Activated CD4-positive, alpha-beta T cell treated with anti-CD3 and anti-CD28 coated beads for 36 hours (primary cell): ENCODE data around the gene CYP19A1. TPM values are rescaled to one million over a fixed set of nuclear protein-coding genes. Genes with fewer than 3 reads are reported as not detected.
"Not testable (repeated sequence)": the region's sequence is repeated elsewhere in the genome, so short reads cannot be mapped to it uniquely, and the experiment has no call there.

Experiments
- ATAC-seq: fragments of 200-7000 bp; cut with Tn5 transposase; one replicate; pipeline ENCODE4 v1.10.0; 2021; ENCODE audit warnings: mild to moderate bottlenecking, moderate library complexity
- CTCF ChIA-PET: fragments of 350-600 bp; sonication (Branson Sonifier 250); formaldehyde crosslinking; loops from one replicate; lab custom pipeline; 2021; ENCODE audit warnings: antibody characterized with exemption; lab: Charles Lee
- POLR2A ChIA-PET: fragments of 350-600 bp; sonication (Branson Sonifier 250); formaldehyde crosslinking; loops from one replicate; lab custom pipeline; 2021; ENCODE audit warnings: antibody characterized with exemption, inconsistent platforms; lab: Charles Lee
- DNase-seq: peaks from one replicate; pipeline ENCODE4 v3.0.0-alpha.2; 2020
- H3K27ac Mint-ChIP-seq: one replicate; pipeline ENCODE4 v1.8.0; 2021; ENCODE audit warnings: mixed read lengths
- H3K27me3 Mint-ChIP-seq: one replicate; pipeline ENCODE4 v1.8.0; 2021; ENCODE audit warnings: mixed read lengths
- H3K36me3 Mint-ChIP-seq: one replicate; pipeline ENCODE4 v1.8.0; 2021; ENCODE audit warnings: low read depth, mixed read lengths
- H3K4me1 Mint-ChIP-seq: one replicate; pipeline ENCODE4 v1.8.0; 2021; ENCODE audit warnings: mixed read lengths
- H3K4me3 Mint-ChIP-seq: one replicate; pipeline ENCODE4 v1.8.0; 2021; ENCODE audit warnings: mild to moderate bottlenecking, moderate library complexity, mixed read lengths
- H3K9me3 Mint-ChIP-seq: one replicate; pipeline ENCODE4 v1.8.0; 2021; ENCODE audit warnings: low read depth, mixed read lengths
- intact Hi-C, 2 experiments: fragments of 100-400 bp; cut with DNase I in 1 of 2; cut with micrococcal nuclease in 1 of 2; formaldehyde crosslinking; loops; one replicate each; pipeline versions ENCODE4 v1.14.2 to v1.15.1; 2022 to 2024; cut with DNase I, micrococcal nuclease
- total RNA-seq, 2 experiments: library from RNA; stranded (reverse); gene quantifications; one replicate each; pipeline ENCODE4 v1.2.3, GENCODE V29; 2021

The CYP19A1 gene
- total RNA-seq, 2 experiments from 2014 or later = not detected

- CTCF ChIA-PET = interaction anchor here (0.6 to 2.4 kb wide), 2 partner anchors 8 to 126 kb away, joined by 3 to 5 read pairs; no protein-coding TSS in a partner anchor
Measured at GRCh38 chr15:51288143-51289065, 50.0 kb downstream of the CYP19A1 start.

GRCh38 chr15:51286816-51287215 is 51.6 kb downstream of the CYP19A1 start:
- H3K9me3 Mint-ChIP-seq = no peaks in the 10 kb centered on the region
- H3K4me3 Mint-ChIP-seq = no peak overlapping the region
- POLR2A ChIA-PET = no interaction called here
- ATAC-seq (no peak), DNase-seq (peak; percentile 12)
- H3K4me1 Mint-ChIP-seq = no peaks in the 10 kb centered on the region
- no peaks in the 10 kb centered on the region for H3K36me3 Mint-ChIP-seq
- peaks cover 2% of the 10 kb centered on the region for H3K27me3 Mint-ChIP-seq
- CTCF ChIA-PET = no interaction called here
- intact Hi-C loops = loop anchor here in 1 of 2 experiments (10.0 kb wide), 2 partner anchors 62 to 208 kb away; no protein-coding TSS in a partner anchor
- H3K27ac Mint-ChIP-seq = no peak overlapping the region

More at GRCh38 chr15:51288143-51289065, 50.0 kb downstream of the CYP19A1 start:
- Mint-ChIP-seq H3K27me3 (no peaks in the 10 kb centered on the region), H3K27ac (no peak overlapping the region), H3K4me1 (no peaks in the 10 kb centered on the region), H3K36me3 (no peaks in the 10 kb centered on the region), H3K9me3 (peaks cover 1% of the 10 kb centered on the region), H3K4me3 (no peak overlapping the region)
- no peak for ATAC-seq
- no peak for DNase-seq
- POLR2A ChIA-PET = no interaction called here
- intact Hi-C loops = loop anchor here in 1 of 2 experiments (10.0 kb wide), 2 partner anchors 64 to 206 kb away; no protein-coding TSS in a partner anchor

- no peaks in the 10 kb centered on the region for H3K9me3 Mint-ChIP-seq
- no peaks in the 10 kb centered on the region for H3K36me3 Mint-ChIP-seq
- H3K4me1 Mint-ChIP-seq = no peaks in the 10 kb centered on the region
- DNase-seq (no peak), ATAC-seq (no peak)
- CTCF ChIA-PET = no interaction called here
- no peak overlapping the region for H3K4me3 Mint-ChIP-seq
- H3K27ac Mint-ChIP-seq = no peak overlapping the region
- intact Hi-C loops = loop anchor here in 1 of 2 experiments (10.0 kb wide), 2 partner anchors 61 to 209 kb away; no protein-coding TSS in a partner anchor
- peaks cover 2% of the 10 kb centered on the region for H3K27me3 Mint-ChIP-seq
- POLR2A ChIA-PET = no interaction called here
Measured at GRCh38 chr15:51285399-51285798, 53.0 kb downstream of the CYP19A1 start.

GRCh38 chr15:51284871-51285270 is 53.5 kb downstream of the CYP19A1 start:
- Mint-ChIP-seq H3K4me3 (no peak overlapping the region), H3K36me3 (no peaks in the 10 kb centered on the region), H3K27ac (no peak overlapping the region), H3K4me1 (no peaks in the 10 kb centered on the region), H3K27me3 (peaks cover 4% of the 10 kb centered on the region), H3K9me3 (no peaks in the 10 kb centered on the region)
- intact Hi-C loops = loop anchor here in 1 of 2 experiments (10.0 kb wide), 2 partner anchors 60 to 210 kb away; no protein-coding TSS in a partner anchor
- ChIA-PET POLR2A (no interaction called here), CTCF (no interaction called here)
- ATAC-seq = no peak
- no peak for DNase-seq

GRCh38 chr15:51283026-51283425 is 55.4 kb downstream of the CYP19A1 start:
- H3K4me1 Mint-ChIP-seq = no peaks in the 10 kb centered on the region
- DNase-seq = no peak
- POLR2A ChIA-PET = no interaction called here
- no peak overlapping the region for H3K4me3 Mint-ChIP-seq
- peaks cover 10% of the 10 kb centered on the region for H3K27me3 Mint-ChIP-seq
- ATAC-seq = no peak
- CTCF ChIA-PET = interaction anchor here (0.8 kb wide), 1 partner anchor 120 kb away, joined by 3 read pairs; no protein-coding TSS in a partner anchor
- intact Hi-C loops = loop anchor here (1.0 to 10.0 kb wide), 4 partner anchors 58 to 212 kb away; no protein-coding TSS in a partner anchor
- no peaks in the 10 kb centered on the region for H3K36me3 Mint-ChIP-seq
- no peaks in the 10 kb centered on the region for H3K9me3 Mint-ChIP-seq
- H3K27ac Mint-ChIP-seq = no peak overlapping the region

GRCh38 chr15:51282241-51282640 is 56.2 kb downstream of the CYP19A1 start:
- H3K9me3 Mint-ChIP-seq, DNase-seq, H3K4me3 Mint-ChIP-seq, H3K36me3 Mint-ChIP-seq, POLR2A ChIA-PET, H3K4me1 Mint-ChIP-seq, ATAC-seq, H3K27ac Mint-ChIP-seq: not testable (repeated sequence)
- CTCF ChIA-PET = interaction anchor here (0.6 to 2.4 kb wide), 3 partner anchors 12 to 218 kb away, joined by 3 to 9 read pairs (median 4); no protein-coding TSS in a partner anchor
- H3K27me3 Mint-ChIP-seq = peaks cover 10% of the 10 kb centered on the region
- intact Hi-C loops = loop anchor here (2.0 to 10.0 kb wide), 3 partner anchors 57 to 213 kb away; no protein-coding TSS in a partner anchor

GRCh38 chr15:51281368-51281967 is 56.9 kb downstream of the CYP19A1 start:
- no peak overlapping the region for H3K4me3 Mint-ChIP-seq
- no peaks in the 10 kb centered on the region for H3K9me3 Mint-ChIP-seq
- no peak overlapping the region for H3K27ac Mint-ChIP-seq
- H3K4me1 Mint-ChIP-seq = no peaks in the 10 kb centered on the region
- ChIA-PET CTCF (interaction anchor here (0.6 to 2.4 kb wide), 6 partner anchors 11 to 218 kb away, joined by 3 to 9 read pairs (median 4); no protein-coding TSS in a partner anchor), POLR2A (no interaction called here)
- no peak for ATAC-seq
- intact Hi-C loops = loop anchor here in 1 of 2 experiments (1.0 to 10.0 kb wide), 3 partner anchors 57 to 213 kb away; no protein-coding TSS in a partner anchor
- peaks cover 10% of the 10 kb centered on the region for H3K27me3 Mint-ChIP-seq
- DNase-seq = peak; percentile 56
- no peaks in the 10 kb centered on the region for H3K36me3 Mint-ChIP-seq

- POLR2A ChIA-PET = no interaction called here
- intact Hi-C loops = loop anchor here in 1 of 2 experiments (1.0 to 10.0 kb wide), 3 partner anchors 56 to 214 kb away; no protein-coding TSS in a partner anchor
- H3K36me3 Mint-ChIP-seq = no peaks in the 10 kb centered on the region
Measured at GRCh38 chr15:51280838-51281237, 57.6 kb downstream of the CYP19A1 start.

GRCh38 chr15:51279391-51279790 is 59.0 kb downstream of the CYP19A1 start:
- CTCF ChIA-PET = interaction anchor here (0.7 to 1.4 kb wide), 2 partner anchors 14 to 303 kb away, joined by 3 read pairs; no protein-coding TSS in a partner anchor

More at GRCh38 chr15:51280838-51281237, 57.6 kb downstream of the CYP19A1 start:
- ATAC-seq (no peak), DNase-seq (no peak)
- Mint-ChIP-seq H3K9me3 (no peaks in the 10 kb centered on the region), H3K4me1 (no peaks in the 10 kb centered on the region), H3K4me3 (no peak overlapping the region), H3K27me3 (peaks cover 10% of the 10 kb centered on the region), H3K27ac (no peak overlapping the region)
- CTCF ChIA-PET = interaction anchor here (0.6 to 2.4 kb wide), 5 partner anchors 17 to 117 kb away, joined by 3 to 9 read pairs (median 3); no protein-coding TSS in a partner anchor

GRCh38 chr15:51277101-51277500 is 61.3 kb downstream of the CYP19A1 start:
- H3K4me1 Mint-ChIP-seq = no peaks in the 10 kb centered on the region
- ATAC-seq (no peak), DNase-seq (no peak)
- H3K9me3 Mint-ChIP-seq = no peaks in the 10 kb centered on the region
- ChIA-PET CTCF (interaction anchor here (1.3 kb wide), 1 partner anchor 114 kb away, joined by 3 read pairs; no protein-coding TSS in a partner anchor), POLR2A (no interaction called here)
- intact Hi-C loops = no loop called here
- no peak overlapping the region for H3K27ac Mint-ChIP-seq
- no peak overlapping the region for H3K4me3 Mint-ChIP-seq
- no peaks in the 10 kb centered on the region for H3K36me3 Mint-ChIP-seq
- H3K27me3 Mint-ChIP-seq = peaks cover 10% of the 10 kb centered on the region

More at GRCh38 chr15:51279391-51279790, 59.0 kb downstream of the CYP19A1 start:
- Mint-ChIP-seq H3K36me3 (no peaks in the 10 kb centered on the region), H3K27me3 (peaks cover 10% of the 10 kb centered on the region), H3K4me3 (no peak overlapping the region), H3K27ac (no peak overlapping the region), H3K9me3 (no peaks in the 10 kb centered on the region), H3K4me1 (no peaks in the 10 kb centered on the region)
- POLR2A ChIA-PET = no interaction called here
- intact Hi-C loops = no loop called here
- ATAC-seq (no peak), DNase-seq (no peak)

- peaks cover 9% of the 10 kb centered on the region for H3K27me3 Mint-ChIP-seq
- no peaks in the 10 kb centered on the region for H3K9me3 Mint-ChIP-seq
- peak; percentile 16 for ATAC-seq
Measured at GRCh38 chr15:51274956-51275355, 63.4 kb downstream of the CYP19A1 start.

More at GRCh38 chr15:51274956-51275355, 63.4 kb downstream of the CYP19A1 start:
- no peak overlapping the region for H3K27ac Mint-ChIP-seq
- POLR2A ChIA-PET = no interaction called here
- no peak overlapping the region for H3K4me3 Mint-ChIP-seq
- H3K36me3 Mint-ChIP-seq = no peaks in the 10 kb centered on the region
- no peaks in the 10 kb centered on the region for H3K4me1 Mint-ChIP-seq
- intact Hi-C loops = no loop called here
- no peak for DNase-seq
- CTCF ChIA-PET = no interaction called here
